Gastroesophageal sphincter (tissue), 4 donors: ENCODE data around the gene IST1. TPM values are rescaled to one million over a fixed set of nuclear protein-coding genes. Genes with fewer than 3 reads are reported as not detected.

Source experiments
- ATAC-seq: fragments of 150-250 bp; one replicate; pipeline ENCODE4 v1.9.1; 2016; ENCODE audit warnings: mild to moderate bottlenecking, moderate library complexity
- H3K27ac ChIP-seq, 4 donors: fragments of 200-600 bp; sonication (generic) in 3 of 4; 1 replicate in 3 of 4; 2 replicates in 1 of 4; pipeline ENCODE4 v1.5.1; 2016 to 2019
- H3K27me3 ChIP-seq: fragments of 200-600 bp; sonication (generic); one replicate; pipeline ENCODE4 v1.5.1; 2019
- H3K36me3 ChIP-seq, 2 donors: fragments of 200-600 bp; sonication (generic); one replicate each; pipeline ENCODE4 v1.5.1; 2019; ENCODE audit warnings: control low read depth in 1 of 2
- H3K4me1 ChIP-seq, 3 donors: fragments of 200-600 bp; sonication (generic); 1 replicate in 2 of 3; 2 replicates in 1 of 3; pipeline ENCODE4 v1.5.1; 2016 to 2019; ENCODE audit warnings: control low read depth in 2 of 3
- H3K4me3 ChIP-seq, 2 donors: fragments of 200-600 bp; sonication (generic); one replicate each; pipeline ENCODE4 v1.5.1; 2019; ENCODE audit warnings: mild to moderate bottlenecking in 1 of 2, moderate library complexity in 1 of 2
- H3K9me3 ChIP-seq, 3 donors: fragments of 200-600 bp; sonication (generic); one replicate each; pipeline ENCODE4 v1.5.1; 2017 to 2019; ENCODE audit warnings: control low read depth in 2 of 3
- CTCF ChIP-seq, 4 experiments: fragments of 200-600 bp in 2 of 4; fragments of 450-650 bp in 2 of 4; sonication (generic) in 1 of 4; IDR thresholded peaks; one replicate each; pipeline ENCODE4 v1.5.1; 2017 to 2019; ENCODE audit warnings: antibody characterized with exemption in 4 of 4, mild to moderate bottlenecking in 2 of 4, moderate library complexity in 2 of 4
- EP300 ChIP-seq: sonication (generic); formaldehyde crosslinking; IDR thresholded peaks from one replicate; pipeline ENCODE4 v1.6.1; 2017; ENCODE audit warnings: antibody characterized with exemption, mild to moderate bottlenecking
- POLR2A ChIP-seq, 2 donors: fragments of 450-650 bp; IDR thresholded peaks; one replicate each; pipeline ENCODE4 v1.6.1; 2017; ENCODE audit warnings: antibody characterized with exemption in 2 of 2, mild to moderate bottlenecking in 2 of 2, moderate library complexity in 1 of 2
- POLR2AphosphoS5 ChIP-seq: sonication (generic); formaldehyde crosslinking; IDR thresholded peaks from one replicate; pipeline ENCODE4 v1.6.1; 2017; ENCODE audit warnings: antibody characterized with exemption
- WGBS, 2 donors: methylation state at CpG; one replicate each; pipeline ENCODE4 v1.1.5; 2018; ENCODE audit warnings: low coverage in 1 of 2; 5-methylcytosine and 5-hydroxymethylcytosine counted together
- total RNA-seq, 4 donors: library from RNA; depleted of rRNA; stranded (reverse); fragments of >200 nt; gene quantifications; one replicate each; pipeline ENCODE4 v1.1.0, GENCODE V29; 2016

IST1 gene
- total RNA-seq, 4 donors from 2014 or later = 156 to 202 (median 189) TPM

DNA sequence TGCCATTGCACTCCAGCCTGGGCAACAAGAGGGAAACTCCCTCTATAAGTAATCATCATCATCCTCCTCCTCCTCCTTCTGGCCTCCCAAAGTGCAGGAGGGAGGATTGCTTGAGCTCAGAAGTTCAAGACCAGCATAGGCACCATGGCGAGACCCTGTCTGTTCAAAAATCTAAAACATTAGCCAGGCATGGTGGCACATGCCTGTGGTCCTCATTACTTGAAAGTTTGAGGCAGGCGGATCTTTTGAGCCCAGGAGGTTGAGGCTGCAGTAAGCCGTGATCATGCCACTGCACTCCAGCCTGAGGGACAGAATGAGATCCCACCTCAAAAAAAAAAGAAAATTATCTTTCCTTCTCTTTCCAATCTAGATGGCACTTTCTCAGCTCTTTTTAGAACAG, 77.0 kb downstream of the IST1 start:
- H3K4me1 ChIP-seq = no peaks in the 10 kb centered on the region
- H3K4me3 ChIP-seq = no peak overlapping the region
- WGBS, 2 donors = 20 to 96% methylated on average over 1 to 3 of the region's 3 CpGs
- H3K9me3 ChIP-seq = no peaks in the 10 kb centered on the region
- no peaks in the 10 kb centered on the region for H3K36me3 ChIP-seq
- H3K27ac ChIP-seq = no peak overlapping the region
- no peak for ATAC-seq
- no peaks in the 10 kb centered on the region for H3K27me3 ChIP-seq
- TF ChIP-seq CTCF (IDR thresholded peaks at IDR 0.05) (no peak), EP300 (no peak)

DNA sequence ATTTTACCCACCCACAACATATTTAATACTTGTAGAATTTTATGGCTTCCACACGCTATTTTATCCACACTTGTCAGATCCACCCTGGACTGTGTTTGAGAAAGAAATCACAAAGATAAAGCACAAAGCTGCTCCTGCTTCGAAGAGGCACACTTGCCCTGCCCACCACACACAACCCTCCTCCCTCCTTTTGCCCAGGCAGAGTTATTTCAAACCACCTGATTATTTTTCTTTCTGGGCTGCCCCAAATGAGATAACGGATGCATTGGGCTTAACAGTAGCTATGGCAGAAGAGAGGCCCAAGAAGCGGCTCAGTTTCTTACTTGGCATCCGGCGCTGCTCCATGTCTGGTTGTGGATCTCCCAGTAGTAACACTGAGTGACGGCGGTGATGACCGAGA, 77.7 kb downstream of the IST1 start:
- Histone ChIP-seq H3K36me3 (no peaks in the 10 kb centered on the region), H3K4me3 (no peak overlapping the region), H3K9me3 (no peaks in the 10 kb centered on the region), H3K27ac (no peak overlapping the region), H3K27me3 (no peaks in the 10 kb centered on the region), H3K4me1 (no peaks in the 10 kb centered on the region)
- WGBS, 2 donors = 59 to 64% methylated on average over 2 to 9 of the region's 9 CpGs
- TF ChIP-seq POLR2A (IDR thresholded peaks at IDR 0.05) = no peak
- TF ChIP-seq POLR2AphosphoS5 = no peak
- no peak for TF ChIP-seq EP300
- TF ChIP-seq CTCF (IDR thresholded peaks at IDR 0.05) = no peak
- ATAC-seq = no peak

DNA sequence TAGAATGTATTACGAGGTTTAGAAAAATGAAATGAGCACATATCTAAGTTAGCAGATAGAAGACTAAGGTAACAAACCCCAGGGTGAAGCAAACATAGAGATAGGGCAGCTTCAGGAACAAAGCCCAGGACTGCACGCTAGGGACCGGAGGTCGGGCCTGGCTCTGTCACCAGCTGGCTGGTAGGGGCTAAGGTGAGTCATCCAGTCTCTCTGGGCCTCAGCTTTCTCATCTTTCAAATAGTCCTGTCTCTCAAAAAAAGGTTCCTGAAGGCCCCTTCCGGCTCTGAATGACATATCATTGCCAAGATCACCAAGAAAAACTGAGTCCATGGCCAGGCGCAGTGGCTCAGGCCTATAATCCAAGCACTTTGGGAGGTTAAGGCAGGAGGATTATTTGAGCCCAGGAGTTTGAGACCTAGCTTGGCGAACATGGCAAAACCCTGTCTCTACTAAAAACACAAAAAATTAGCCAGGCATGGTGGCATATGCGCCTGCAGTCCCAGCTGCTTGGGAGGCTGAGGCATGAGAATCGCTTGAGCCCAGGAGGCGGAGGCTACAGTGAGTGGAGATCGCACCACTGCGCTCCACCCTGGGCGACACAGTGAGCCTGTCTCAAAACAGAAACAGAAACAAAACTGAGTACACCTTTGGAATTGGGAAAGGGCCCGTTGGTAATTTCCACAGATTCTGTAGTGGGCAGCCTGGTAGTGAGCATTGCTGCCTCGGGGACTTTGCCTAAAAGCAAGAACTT, 78.9 kb downstream of the IST1 start:
- Histone ChIP-seq H3K36me3 (no peaks in the 10 kb centered on the region), H3K27me3 (no peaks in the 10 kb centered on the region), H3K27ac (no peak overlapping the region), H3K4me3 (no peak overlapping the region), H3K4me1 (no peaks in the 10 kb centered on the region), H3K9me3 (no peaks in the 10 kb centered on the region)
- no peak for ATAC-seq
- WGBS, 2 donors = 91 to 93% methylated on average over 4 to 9 of the region's 15 CpGs
- TF ChIP-seq EP300 (no peak), POLR2AphosphoS5 (no peak), CTCF (IDR thresholded peaks at IDR 0.05) (no peak), POLR2A (IDR thresholded peaks at IDR 0.05) (no peak)

Other genes with a start within 250 kb of the IST1 start
- gene PHLPP2, start 170.8 kb upstream of the IST1 start, total RNA-seq = 10 to 100 TPM; 16.0 to 21.1 (median 18.2) TPM
- 10 to 100 TPM; 43.7 to 66.2 (median 57.1) TPM for gene AP1G1, start 86.7 kb upstream of the IST1 start, total RNA-seq
- gene ATXN1L, start 49.6 kb upstream of the IST1 start, total RNA-seq = 10 to 100 TPM; 30.4 to 56.5 (median 40.9) TPM
- 1 to 10 TPM; 2.8 to 10.0 (median 7.3) TPM for gene ZNF821, start 11.3 kb upstream of the IST1 start, total RNA-seq
- under 1 TPM in 3 of 4 donors, not detected in 1; 0.13 to 0.35 (median 0.16) TPM for gene PKD1L3, start 104.9 kb downstream of the IST1 start, total RNA-seq
- gene DHODH, start 113.2 kb downstream of the IST1 start, total RNA-seq = 1 to 10 TPM; 4.5 to 7.8 (median 6.5) TPM
- gene HP, start 159.0 kb downstream of the IST1 start, total RNA-seq = 1 to 10 TPM in 2 of 4 donors, not detected in 2; 2.9 to 3.4 TPM
- 1 to 10 TPM in 1 of 4 donors, under 1 TPM in 1, not detected in 2; 0.50 to 2.6 TPM for gene HPR, start 167.7 kb downstream of the IST1 start, total RNA-seq
- gene TXNL4B, start 198.1 kb downstream of the IST1 start, total RNA-seq = 10 to 100 TPM in 1 of 4 donors, 1 to 10 TPM in 3; 5.8 to 10.6 (median 8.6) TPM
- gene DHX38, start 198.3 kb downstream of the IST1 start, total RNA-seq = 10 to 100 TPM; 32.8 to 73.8 (median 54.4) TPM